ENCODE measurements around the gene ADCK1. TPM values are rescaled to one million over a fixed set of nuclear protein-coding genes. Genes with fewer than 3 reads are reported as not detected.

The ADCK1 gene
- polyA plus RNA-seq, 1 experiment = 4.8 TPM

DNA sequence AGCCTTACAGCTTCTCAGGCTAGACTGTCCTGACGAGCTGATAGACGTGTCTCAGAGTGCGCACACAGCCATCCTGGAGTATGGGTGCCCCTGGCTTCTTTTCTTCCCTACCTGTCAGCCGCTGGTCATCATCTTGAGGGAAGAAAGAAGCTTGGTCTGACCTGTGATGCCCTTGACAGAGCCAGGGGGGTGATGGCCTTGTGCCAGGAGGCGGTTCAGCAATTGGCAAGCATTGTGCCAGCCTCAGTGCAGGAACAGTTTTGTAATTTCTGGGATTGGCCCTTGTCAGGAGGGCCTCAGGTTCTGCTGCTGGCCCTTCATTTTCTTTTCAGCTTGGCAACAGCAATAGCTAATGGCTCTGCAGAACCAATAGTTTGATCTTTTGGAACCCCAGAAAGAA, 80.1 kb downstream of the ADCK1 start:
- TF ChIP-seq, protein P1, sequence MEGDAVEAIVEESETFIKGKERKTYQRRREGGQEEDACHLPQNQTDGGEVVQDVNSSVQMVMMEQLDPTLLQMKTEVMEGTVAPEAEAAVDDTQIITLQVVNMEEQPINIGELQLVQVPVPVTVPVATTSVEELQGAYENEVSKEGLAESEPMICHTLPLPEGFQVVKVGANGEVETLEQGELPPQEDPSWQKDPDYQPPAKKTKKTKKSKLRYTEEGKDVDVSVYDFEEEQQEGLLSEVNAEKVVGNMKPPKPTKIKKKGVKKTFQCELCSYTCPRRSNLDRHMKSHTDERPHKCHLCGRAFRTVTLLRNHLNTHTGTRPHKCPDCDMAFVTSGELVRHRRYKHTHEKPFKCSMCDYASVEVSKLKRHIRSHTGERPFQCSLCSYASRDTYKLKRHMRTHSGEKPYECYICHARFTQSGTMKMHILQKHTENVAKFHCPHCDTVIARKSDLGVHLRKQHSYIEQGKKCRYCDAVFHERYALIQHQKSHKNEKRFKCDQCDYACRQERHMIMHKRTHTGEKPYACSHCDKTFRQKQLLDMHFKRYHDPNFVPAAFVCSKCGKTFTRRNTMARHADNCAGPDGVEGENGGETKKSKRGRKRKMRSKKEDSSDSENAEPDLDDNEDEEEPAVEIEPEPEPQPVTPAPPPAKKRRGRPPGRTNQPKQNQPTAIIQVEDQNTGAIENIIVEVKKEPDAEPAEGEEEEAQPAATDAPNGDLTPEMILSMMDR (IDR thresholded peaks at IDR 0.05; ENCODE audit: low read depth, low read length) = no peak
- no peaks in the 10 kb centered on the region for H3K27me3 ChIP-seq (ENCODE audit: control insufficient read depth, insufficient read depth, low read length)
- ChIA-PET CTCF (no interaction called here), POLR2A (no interaction called here)
- H3K4me3 ChIP-seq (ENCODE audit: low read depth, low read length) = no peak overlapping the region
- H3K9me3 ChIP-seq (ENCODE audit: control insufficient read depth, insufficient read depth, low read length) = no peaks in the 10 kb centered on the region
- H3K27ac ChIP-seq (ENCODE audit: low read depth, low read length) = no peak overlapping the region
- DNase-seq (ENCODE audit: low read depth, low spot score) = no peak

GRCh38 chr14:77882098-77882497, 82.2 kb downstream of the ADCK1 start:
- TF ChIP-seq, protein P1 (IDR thresholded peaks at IDR 0.05; ENCODE audit: low read depth, low read length) = no peak
- no peak overlapping the region for H3K27ac ChIP-seq (ENCODE audit: low read depth, low read length)
- CTCF ChIA-PET = interaction anchor here (1.4 kb wide), 1 partner anchor 19 kb away, joined by 3 read pairs; no protein-coding TSS in a partner anchor
- DNase-seq (ENCODE audit: low read depth, low spot score) = no peak
- H3K9me3 ChIP-seq (ENCODE audit: control insufficient read depth, insufficient read depth, low read length) = no peaks in the 10 kb centered on the region; the same call in 1 of the 2 replicates
- POLR2A ChIA-PET = no interaction called here
- H3K27me3 ChIP-seq (ENCODE audit: control insufficient read depth, insufficient read depth, low read length) = no peaks in the 10 kb centered on the region
- no peak overlapping the region for H3K4me3 ChIP-seq (ENCODE audit: low read depth, low read length)

GRCh38 chr14:77882636-77883035, 82.7 kb downstream of the ADCK1 start:
- TF ChIP-seq, protein P1 (IDR thresholded peaks at IDR 0.05; ENCODE audit: low read depth, low read length) = no peak
- Histone ChIP-seq H3K9me3 (ENCODE audit: control insufficient read depth, insufficient read depth, low read length) (no peaks in the 10 kb centered on the region; the same call in 1 of the 2 replicates), H3K27ac (ENCODE audit: low read depth, low read length) (no peak overlapping the region), H3K27me3 (ENCODE audit: control insufficient read depth, insufficient read depth, low read length) (no peaks in the 10 kb centered on the region), H3K4me3 (ENCODE audit: low read depth, low read length) (no peak overlapping the region)
- ChIA-PET CTCF (no interaction called here), POLR2A (no interaction called here)
- DNase-seq (ENCODE audit: low read depth, low spot score) = no peak

DNA sequence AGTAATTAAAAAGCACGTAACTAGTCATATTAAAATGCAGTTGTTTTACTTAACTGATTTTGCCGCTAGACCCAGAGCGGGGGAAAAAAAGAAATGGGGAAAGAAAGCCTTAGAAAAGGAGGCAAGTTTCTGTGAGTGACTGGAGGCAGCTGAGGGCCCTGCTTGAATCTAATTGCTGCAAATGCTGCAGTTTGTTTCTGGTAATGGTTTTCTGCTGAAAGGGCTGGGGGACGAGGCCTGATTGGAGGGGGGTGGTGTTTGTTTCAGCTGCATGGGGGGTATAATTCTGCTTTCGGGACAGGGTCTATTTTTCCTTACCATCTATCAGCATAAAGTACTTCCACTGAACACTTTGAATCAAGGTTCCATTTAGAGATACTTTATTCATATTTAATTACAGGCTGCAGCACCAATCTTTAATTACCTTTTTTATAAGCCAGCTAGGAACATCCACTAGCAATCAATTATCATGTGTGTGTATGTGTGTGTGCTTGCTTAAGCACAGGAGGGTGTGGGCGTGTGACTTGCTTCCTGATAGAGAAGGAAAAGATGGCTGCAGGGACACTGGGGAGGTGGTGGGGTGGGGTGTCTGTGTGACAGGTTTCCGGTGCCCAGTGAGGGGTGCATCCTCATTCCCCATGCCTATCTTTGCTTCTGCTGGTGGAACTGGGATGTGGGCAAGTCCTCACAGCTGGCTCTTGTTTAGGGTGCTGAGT, 83.4 kb downstream of the ADCK1 start:
- ChIA-PET POLR2A (no interaction called here), CTCF (no interaction called here)
- no peak overlapping the region for H3K27ac ChIP-seq (ENCODE audit: low read depth, low read length)

GRCh38 chr14:77883847-77884238, 83.9 kb downstream of the ADCK1 start:
- Histone ChIP-seq H3K27me3 (ENCODE audit: control insufficient read depth, insufficient read depth, low read length) (no peaks in the 10 kb centered on the region), H3K9me3 (ENCODE audit: control insufficient read depth, insufficient read depth, low read length) (peaks cover 3% of the 10 kb centered on the region; the same call in 1 of the 2 replicates), H3K4me3 (ENCODE audit: low read depth, low read length) (no peak overlapping the region), H3K27ac (ENCODE audit: low read depth, low read length) (no peak overlapping the region)
- TF ChIP-seq, protein P1 (IDR thresholded peaks at IDR 0.05; ENCODE audit: low read depth, low read length) = no peak
- CTCF ChIA-PET = no interaction called here
- DNase-seq (ENCODE audit: low read depth, low spot score) = no peak
- POLR2A ChIA-PET = no interaction called here

More for the DNA sequence above, 83.4 kb downstream of the ADCK1 start:
- no peak overlapping the region for H3K4me3 ChIP-seq (ENCODE audit: low read depth, low read length)
- peaks cover 3% of the 10 kb centered on the region; the same call in 1 of the 2 replicates for H3K9me3 ChIP-seq (ENCODE audit: control insufficient read depth, insufficient read depth, low read length)
- TF ChIP-seq, protein P1 (IDR thresholded peaks at IDR 0.05; ENCODE audit: low read depth, low read length) = no peak
- no peaks in the 10 kb centered on the region for H3K27me3 ChIP-seq (ENCODE audit: control insufficient read depth, insufficient read depth, low read length)
- DNase-seq (ENCODE audit: low read depth, low spot score) = no peak

All from AG04450 (cell line).